ENCODE data around the gene THRB. TPM values are rescaled to one million over a fixed set of nuclear protein-coding genes. Genes with fewer than 3 reads are reported as not detected.
A peak's percentile ranks its signal among the peaks of the same experiment; 100 is the strongest.

Gene THRB
- total and polyA plus RNA-seq, 10 donors: 1.00 to 26.6 (median 16.2) TPM

GRCh38 chr3:24507776-24508422 is 13.2 kb upstream of the THRB start:
- TF ChIP-seq POLR2A (IDR thresholded peaks at IDR 0.05) (no peak), CTCF (IDR thresholded peaks at IDR 0.05 in 8 of 11, conservative IDR thresholded peaks at IDR 0.05 in 3 of 11) (no peak), POLR2AphosphoS5 (IDR thresholded peaks at IDR 0.05) (peak in 1 of 3 donors; percentile 41)
- DNase-seq: no peak
- no peak overlapping the region for H3K4me3 ChIP-seq
- H3K27ac ChIP-seq: peak overlapping the region in 4 of 8 donors; percentile 58 to 72 (median 67)
- intact Hi-C loops (cut with DNase I; ENCODE audit: low total_unique reads): no loop called here
- H3K4me1 ChIP-seq: peaks cover 2 to 37% (median 14%) of the 10 kb centered on the region in 6 donors
- 55 to 60% (median 58%) methylated on average over 2 of the region's 2 CpGs for WGBS, 5 donors
- no peaks in the 10 kb centered on the region for H3K36me3 ChIP-seq
- H3K9me3 ChIP-seq: no peaks in the 10 kb centered on the region
- no peaks in the 10 kb centered on the region for H3K27me3 ChIP-seq (replicated peaks in 1 of 7)

- peaks cover 2 to 44% (median 18%) of the 10 kb centered on the region in 6 donors for H3K4me1 ChIP-seq
- 55 to 65% (median 63%) methylated on average over 3 of the region's 3 CpGs for WGBS, 5 donors
- H3K27me3 ChIP-seq (replicated peaks in 1 of 7): no peaks in the 10 kb centered on the region
- TF ChIP-seq POLR2A (IDR thresholded peaks at IDR 0.05) (no peak), POLR2AphosphoS5 (IDR thresholded peaks at IDR 0.05) (no peak), CTCF (IDR thresholded peaks at IDR 0.05 in 8 of 11, conservative IDR thresholded peaks at IDR 0.05 in 3 of 11) (no peak)
- H3K4me3 ChIP-seq: no peak overlapping the region
- no peaks in the 10 kb centered on the region for H3K36me3 ChIP-seq
- intact Hi-C loops (cut with DNase I; ENCODE audit: low total_unique reads): no loop called here
- H3K27ac ChIP-seq: peak overlapping the region in 5 of 8 donors; percentile 29 to 72 (median 62)
- H3K9me3 ChIP-seq: no peaks in the 10 kb centered on the region
- no peak for DNase-seq
These were observed 12.5 kb upstream of the THRB start for GRCh38 chr3:24506966-24507775.

GRCh38 chr3:24505691-24506550 is 11.3 kb upstream of the THRB start:
- TF ChIP-seq POLR2AphosphoS5 (IDR thresholded peaks at IDR 0.05): no peak
- TF ChIP-seq POLR2A (IDR thresholded peaks at IDR 0.05): no peak
- no peak for TF ChIP-seq CTCF (IDR thresholded peaks at IDR 0.05 in 8 of 11, conservative IDR thresholded peaks at IDR 0.05 in 3 of 11)
- intact Hi-C loops (cut with DNase I; ENCODE audit: low total_unique reads): no loop called here
- 80 to 86% (median 84%) methylated on average over 7 of the region's 7 CpGs for WGBS, 5 donors

More at GRCh38 chr3:24505691-24506550, 11.3 kb upstream of the THRB start:
- Histone ChIP-seq H3K4me1 (peaks cover 2 to 47% (median 18%) of the 10 kb centered on the region in 6 donors), H3K4me3 (no peak overlapping the region), H3K27ac (peak overlapping the region in 1 of 8 donors; percentile 11), H3K36me3 (no peaks in the 10 kb centered on the region), H3K27me3 (replicated peaks in 1 of 7) (no peaks in the 10 kb centered on the region), H3K9me3 (no peaks in the 10 kb centered on the region)
- DNase-seq: no peak
